ENCODE data around the gene XKR3. TPM values are rescaled to one million over a fixed set of nuclear protein-coding genes. Genes with fewer than 3 reads are reported as not detected.
"Not testable (repeated sequence)": the region's sequence is repeated elsewhere in the genome, so short reads cannot be mapped to it uniquely, and the experiment has no call there.

XKR3 gene
- not detected in 2 replicates for total RNA-seq (2014; rRNA removed)
- Bru-seq, nascent RNA, result percentile 16 among the genes with signal in this experiment
- percentile 22 among the genes with signal in this experiment for BruChase-seq, experiment 1, labeled RNA remaining after a 6-hour chase
- percentile 16 among the genes with signal in this experiment for BruChase-seq, experiment 2, labeled RNA remaining after a 2-hour chase
- long read RNA-seq, result 0 reads

DNA sequence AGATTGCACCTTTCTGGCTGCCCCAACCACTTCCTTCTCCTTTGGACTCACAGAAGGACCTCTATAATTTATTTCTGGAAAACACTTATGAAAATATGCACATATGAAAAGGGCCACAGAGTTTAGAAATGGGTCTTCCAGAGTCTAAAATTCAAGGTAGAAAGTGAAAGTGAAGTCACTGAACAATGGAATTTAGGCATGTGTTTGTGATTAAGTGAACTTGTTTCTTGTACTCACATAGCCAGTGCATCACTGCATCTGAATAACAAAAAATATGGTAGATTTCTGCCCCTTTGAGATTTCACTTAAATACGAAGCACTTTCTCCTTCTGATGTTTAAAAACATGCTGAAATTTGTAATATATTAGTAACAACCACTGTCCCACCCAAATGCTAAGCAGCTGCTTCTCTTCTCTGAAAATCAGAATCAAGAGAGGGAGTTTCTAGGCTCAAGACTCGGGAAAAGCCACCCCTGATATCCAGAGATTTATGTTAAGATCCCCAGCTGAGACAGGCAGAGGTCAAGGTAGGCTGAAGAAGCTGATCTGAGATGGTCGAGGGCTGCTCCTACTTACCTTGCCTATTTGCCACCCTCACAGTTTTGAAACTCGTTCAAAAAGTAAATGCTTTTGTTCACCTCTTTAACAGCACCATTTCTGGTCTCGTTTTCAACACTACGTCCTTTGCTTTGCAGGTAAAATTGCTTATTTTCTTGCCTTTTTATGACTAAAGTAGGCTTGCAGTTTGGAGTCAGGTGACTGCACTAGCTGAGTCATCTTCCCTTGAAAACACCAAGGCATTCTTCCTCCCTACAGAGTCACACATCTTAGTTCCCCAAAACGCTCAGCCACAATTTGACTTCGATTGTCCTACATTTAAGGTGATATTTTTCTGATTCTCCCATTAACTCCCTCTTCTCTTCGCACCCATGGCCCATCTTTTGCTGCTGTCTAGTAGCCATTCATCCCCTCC, at the start of gene XKR3:
XKR3 (minus strand) TSS at position 696 of the 972 bp plus-strand sequence. CDS start 17,338 bp downstream, outside the sequence.
- Histone ChIP-seq H3K4me1 (ENCODE audit: insufficient read depth, low read length) (no peaks in the 10 kb centered on the region), H3K9me2 (replicated peaks; ENCODE audit: low read length) (no peaks in the 10 kb centered on the region), H4K20me1 (ENCODE audit: low read length) (no peaks in the 10 kb centered on the region), H3K4me3 (ENCODE audit: low read length) (peak within 1 kb of the TSS; percentile 24; the same call in 1 of the 2 replicates), H2AFZ (ENCODE audit: low read length) (no peak within 1 kb of the TSS), H3K79me2 (ENCODE audit: low read length) (no peaks in the 10 kb centered on the region), H3K9me3 (ENCODE audit: low read length) (0 out of 2 replicates have a peak, but pooled peaks cover 6% of the 10 kb centered on the region), H3K36me3 (ENCODE audit: low read depth, low read length) (no peaks in the 10 kb centered on the region), H3K4me2 (ENCODE audit: low read length) (peak within 1 kb of the TSS; percentile 39; the same call in 1 of the 2 replicates), H3K27me3 (ENCODE audit: low read length) (no peaks in the 10 kb centered on the region), H3K9ac (ENCODE audit: low read length) (no peak within 1 kb of the TSS), H3F3A (ENCODE audit: low read length, unreplicated experiment) (no peaks in the 10 kb centered on the region), H3K27ac (ENCODE audit: low read length) (no peak within 1 kb of the TSS)
- no peak for TF ChIP-seq EZH2phosphoT487 (IDR thresholded peaks at IDR 0.05; ENCODE audit: borderline replicate concordance, low read length)
- TF ChIP-seq EZH2 (IDR thresholded peaks at IDR 0.05; ENCODE audit: low read length, unreplicated experiment), result no peak
- TF ChIP-seq, protein P1, sequence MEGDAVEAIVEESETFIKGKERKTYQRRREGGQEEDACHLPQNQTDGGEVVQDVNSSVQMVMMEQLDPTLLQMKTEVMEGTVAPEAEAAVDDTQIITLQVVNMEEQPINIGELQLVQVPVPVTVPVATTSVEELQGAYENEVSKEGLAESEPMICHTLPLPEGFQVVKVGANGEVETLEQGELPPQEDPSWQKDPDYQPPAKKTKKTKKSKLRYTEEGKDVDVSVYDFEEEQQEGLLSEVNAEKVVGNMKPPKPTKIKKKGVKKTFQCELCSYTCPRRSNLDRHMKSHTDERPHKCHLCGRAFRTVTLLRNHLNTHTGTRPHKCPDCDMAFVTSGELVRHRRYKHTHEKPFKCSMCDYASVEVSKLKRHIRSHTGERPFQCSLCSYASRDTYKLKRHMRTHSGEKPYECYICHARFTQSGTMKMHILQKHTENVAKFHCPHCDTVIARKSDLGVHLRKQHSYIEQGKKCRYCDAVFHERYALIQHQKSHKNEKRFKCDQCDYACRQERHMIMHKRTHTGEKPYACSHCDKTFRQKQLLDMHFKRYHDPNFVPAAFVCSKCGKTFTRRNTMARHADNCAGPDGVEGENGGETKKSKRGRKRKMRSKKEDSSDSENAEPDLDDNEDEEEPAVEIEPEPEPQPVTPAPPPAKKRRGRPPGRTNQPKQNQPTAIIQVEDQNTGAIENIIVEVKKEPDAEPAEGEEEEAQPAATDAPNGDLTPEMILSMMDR (conservative IDR thresholded peaks at IDR 0.05; ENCODE audit: low read depth, low read length), result no peak
- ATAC-seq (no peak), DNase-seq (peak; percentile 1)
- no TSS peak for BruUV-seq (replicated peaks)
- intact Hi-C loops (cut with micrococcal nuclease), result no loop called here
- CTCF ChIA-PET, result no interaction called here
- POLR2A ChIA-PET (ENCODE audit: unreplicated experiment), result no interaction called here

DNA sequence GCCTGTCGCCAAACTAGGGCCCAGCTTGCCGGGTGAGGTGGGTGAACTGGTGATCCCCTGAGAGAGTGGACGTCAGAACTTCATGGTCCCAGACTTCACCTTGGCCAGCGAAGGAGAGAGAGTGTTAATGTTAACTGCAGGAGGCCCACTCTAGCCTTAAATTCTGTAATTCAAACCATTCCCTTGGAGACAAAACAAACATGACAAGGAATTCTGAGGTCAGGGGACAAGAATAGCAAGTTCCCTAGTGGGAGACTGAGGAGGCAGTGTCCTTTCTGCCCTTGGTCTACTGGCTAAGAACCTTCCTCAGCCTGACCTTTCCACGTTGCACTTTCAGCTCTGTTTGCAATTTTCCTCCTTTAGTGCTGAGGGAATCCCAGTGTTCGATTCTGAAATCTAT, 44.4 kb upstream of the XKR3 start:
- DNase-seq; POLR2A ChIA-PET (ENCODE audit: unreplicated experiment); intact Hi-C loops (cut with micrococcal nuclease); H2AFZ ChIP-seq (ENCODE audit: low read length); H3F3A ChIP-seq (ENCODE audit: low read length, unreplicated experiment); ATAC-seq; H3K4me2 ChIP-seq (ENCODE audit: low read length); H4K20me1 ChIP-seq (ENCODE audit: low read length); H3K9me2 ChIP-seq (replicated peaks; ENCODE audit: low read length); BruUV-seq (replicated peaks); H3K79me2 ChIP-seq (ENCODE audit: low read length); CTCF ChIA-PET; H3K4me3 ChIP-seq (ENCODE audit: low read length); H3K27ac ChIP-seq (ENCODE audit: low read length); H3K4me1 ChIP-seq (ENCODE audit: insufficient read depth, low read length); H3K9me3 ChIP-seq (ENCODE audit: low read length); H3K27me3 ChIP-seq (ENCODE audit: low read length); H3K36me3 ChIP-seq (ENCODE audit: low read depth, low read length); H3K9ac ChIP-seq (ENCODE audit: low read length): not testable (repeated sequence)

DNA sequence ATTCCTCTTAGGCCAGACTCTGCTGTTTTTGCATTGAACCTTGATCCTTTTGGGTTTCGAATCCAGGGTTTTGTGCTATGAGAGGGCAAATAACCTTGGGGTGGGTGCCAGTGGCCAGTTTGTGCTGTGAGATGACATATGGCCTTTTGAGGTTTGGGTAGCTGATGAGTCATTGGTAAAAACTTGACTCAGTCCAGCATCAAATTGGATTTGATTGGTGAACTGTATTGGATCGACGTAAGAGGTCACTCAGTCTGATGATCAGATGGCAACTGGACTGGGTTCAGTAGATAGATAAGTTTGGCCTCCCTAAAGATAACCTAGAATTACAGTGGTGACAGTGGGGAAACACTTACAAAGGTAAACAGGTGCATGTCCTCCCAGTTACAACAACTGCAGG, 41.0 kb upstream of the XKR3 start:
- Histone ChIP-seq H3K27me3 (ENCODE audit: low read length) (no peaks in the 10 kb centered on the region), H3K79me2 (ENCODE audit: low read length) (no peaks in the 10 kb centered on the region), H3K9me3 (ENCODE audit: low read length) (no peaks in the 10 kb centered on the region), H3K36me3 (ENCODE audit: low read depth, low read length) (no peaks in the 10 kb centered on the region), H3K9me2 (replicated peaks; ENCODE audit: low read length) (no peaks in the 10 kb centered on the region), H3K4me2 (ENCODE audit: low read length) (no peak overlapping the region), H3K27ac (ENCODE audit: low read length) (no peak overlapping the region), H3K9ac (ENCODE audit: low read length) (no peak overlapping the region), H2AFZ (ENCODE audit: low read length) (no peak overlapping the region), H3K4me3 (ENCODE audit: low read length) (no peak overlapping the region), H3F3A (ENCODE audit: low read length, unreplicated experiment) (no peaks in the 10 kb centered on the region), H3K4me1 (ENCODE audit: insufficient read depth, low read length) (no peaks in the 10 kb centered on the region), H4K20me1 (ENCODE audit: low read length) (no peaks in the 10 kb centered on the region)
- TF ChIP-seq EZH2 (IDR thresholded peaks at IDR 0.05; ENCODE audit: low read length, unreplicated experiment) (no peak), EZH2phosphoT487 (IDR thresholded peaks at IDR 0.05; ENCODE audit: borderline replicate concordance, low read length) (no peak)
- TF ChIP-seq, protein P1 (conservative IDR thresholded peaks at IDR 0.05; ENCODE audit: low read depth, low read length), result no peak
- no TSS peak for BruUV-seq (replicated peaks)
- ATAC-seq (no peak), DNase-seq (no peak)
- ChIA-PET CTCF (no interaction called here), POLR2A (ENCODE audit: unreplicated experiment) (no interaction called here)
- intact Hi-C loops (cut with micrococcal nuclease), result no loop called here

DNA sequence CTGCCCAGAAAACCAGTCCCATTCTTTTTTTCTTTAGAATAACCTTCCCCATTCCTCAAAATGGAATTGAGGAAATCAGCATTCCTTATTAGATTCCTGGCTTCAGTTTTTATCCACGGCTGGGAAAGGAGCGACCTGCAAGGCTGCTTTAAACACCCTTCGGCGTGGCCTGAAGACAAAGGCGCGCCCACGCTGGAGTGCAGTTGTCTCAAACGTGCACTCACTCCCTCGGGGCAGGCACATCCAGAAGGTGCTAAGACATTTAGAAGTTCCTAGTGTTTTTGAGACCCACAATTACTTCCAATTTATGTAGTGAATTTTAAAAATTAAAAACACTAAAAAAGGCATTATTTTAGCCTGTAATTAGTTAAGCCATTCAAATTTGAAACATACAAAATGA, 31.6 kb upstream of the XKR3 start:
- POLR2A ChIA-PET (ENCODE audit: unreplicated experiment); H3K4me1 ChIP-seq (ENCODE audit: insufficient read depth, low read length); H3K4me3 ChIP-seq (ENCODE audit: low read length); H3K36me3 ChIP-seq (ENCODE audit: low read depth, low read length); H3F3A ChIP-seq (ENCODE audit: low read length, unreplicated experiment); H3K9ac ChIP-seq (ENCODE audit: low read length); CTCF ChIA-PET; ATAC-seq; H2AFZ ChIP-seq (ENCODE audit: low read length); H3K27ac ChIP-seq (ENCODE audit: low read length); H3K4me2 ChIP-seq (ENCODE audit: low read length); H4K20me1 ChIP-seq (ENCODE audit: low read length); H3K9me2 ChIP-seq (replicated peaks; ENCODE audit: low read length); H3K9me3 ChIP-seq (ENCODE audit: low read length); H3K27me3 ChIP-seq (ENCODE audit: low read length); BruUV-seq (replicated peaks); intact Hi-C loops (cut with micrococcal nuclease); DNase-seq; H3K79me2 ChIP-seq (ENCODE audit: low read length): not testable (repeated sequence)
